CD4-positive, alpha-beta memory T cell (primary cell): Measurements from ENCODE around the gene MCRS1. TPM values are rescaled to one million over a fixed set of nuclear protein-coding genes. Genes with fewer than 3 reads are reported as not detected.
A peak's percentile ranks its signal among the peaks of the same experiment; 100 is the strongest.

Experiments
- CTCF ChIA-PET: fragments of 350-600 bp; sonication (Branson Sonifier 250); formaldehyde crosslinking; loops from one replicate; lab custom pipeline; 2021; ENCODE audit warnings: inconsistent platforms; ENCODE audit not compliant: partially characterized antibody; lab: Charles Lee
- POLR2A ChIA-PET: fragments of 350-600 bp; sonication (Branson Sonifier 250); formaldehyde crosslinking; loops from one replicate; lab custom pipeline; 2021; ENCODE audit not compliant: partially characterized antibody; lab: Charles Lee
- DNase-seq, 5 donors: peaks; one replicate each; pipeline versions ENCODE4 v3.0.0 to v3.0.0-alpha.2; 2020 to 2022; ENCODE audit warnings: mixed read lengths in 1 of 5
- H3K27ac ChIP-seq: one replicate; pipeline ENCODE4 v1.7.0; 2013; ENCODE audit warnings: low read depth, low read length
- H3K27me3 ChIP-seq: 2 replicates; pipeline ENCODE4 v1.7.0; 2013; ENCODE audit warnings: mild to moderate bottlenecking, low read length, moderate library complexity; ENCODE audit not compliant: insufficient read depth
- H3K36me3 ChIP-seq: 2 replicates; pipeline ENCODE4 v1.7.0; 2013; ENCODE audit warnings: mild to moderate bottlenecking, low read length, moderate library complexity; ENCODE audit not compliant: insufficient read depth
- H3K4me1 ChIP-seq: 2 replicates; pipeline ENCODE4 v1.7.0; 2013; ENCODE audit warnings: mild to moderate bottlenecking, low read length, moderate library complexity; ENCODE audit not compliant: insufficient read depth
- H3K4me3 ChIP-seq, 2 donors: one replicate each; pipeline ENCODE4 v1.7.0; 2013; ENCODE audit warnings: low read length in 2 of 2, mild to moderate bottlenecking in 1 of 2
- H3K9me3 ChIP-seq, 2 donors: one replicate each; pipeline ENCODE4 v1.7.0; 2013; ENCODE audit warnings: low read length in 2 of 2, control low read depth in 1 of 2; ENCODE audit not compliant: control insufficient read depth in 1 of 2
- H3K27ac Mint-ChIP-seq, 7 donors: one replicate each; pipeline ENCODE4 v1.8.0; 2020 to 2021; ENCODE audit warnings: mixed read lengths in 7 of 7, mild to moderate bottlenecking in 6 of 7, inconsistent platforms in 3 of 7, moderate library complexity in 3 of 7
- H3K27me3 Mint-ChIP-seq, 2 donors: one replicate each; pipeline ENCODE4 v1.8.0; 2020 to 2021; ENCODE audit warnings: mixed read lengths in 2 of 2
- H3K36me3 Mint-ChIP-seq, 2 donors: one replicate each; pipeline ENCODE4 v1.8.0; 2020 to 2021; ENCODE audit warnings: mixed read lengths in 2 of 2, inconsistent platforms in 1 of 2, mild to moderate bottlenecking in 1 of 2
- H3K4me1 Mint-ChIP-seq, 4 donors: one replicate each; pipeline ENCODE4 v1.8.0; 2020 to 2021; ENCODE audit warnings: mixed read lengths in 4 of 4, mild to moderate bottlenecking in 1 of 4
- H3K4me3 Mint-ChIP-seq, 8 donors: one replicate each; pipeline ENCODE4 v1.8.0; 2020 to 2021; ENCODE audit warnings: mixed read lengths in 8 of 8, mild to moderate bottlenecking in 7 of 8, moderate library complexity in 6 of 8, inconsistent platforms in 3 of 8
- H3K9me3 Mint-ChIP-seq, 8 donors: one replicate each; pipeline ENCODE4 v1.8.0; 2020 to 2021; ENCODE audit warnings: mixed read lengths in 8 of 8, mild to moderate bottlenecking in 5 of 8, inconsistent platforms in 3 of 8, moderate library complexity in 1 of 8
- intact Hi-C: fragments of 100-400 bp; cut with micrococcal nuclease; formaldehyde crosslinking; loops from one replicate; pipeline ENCODE4 v1.15.1; 2023
- polyA plus RNA-seq, 2 donors: library from polyadenylated mRNA; unstranded; fragments of 300-500 nt; fragmentation: Illumina TruSeq; gene quantifications; one replicate each; pipeline ENCODE4 v1.2.3, GENCODE V29; 2021
- total RNA-seq, 2 experiments: library from RNA; stranded (reverse); gene quantifications; one replicate each; pipeline ENCODE4 v1.2.3, GENCODE V29; 2021

Gene MCRS1
- total and polyA plus RNA-seq, 4 experiments from 2014 or later = 58.0 to 78.4 (median 68.3) TPM

GRCh38 chr12:49540229-49541139, 27.5 kb downstream of the MCRS1 start:
- Histone ChIP-seq H3K27me3 (no peaks in the 10 kb centered on the region), H3K4me3 (no peak overlapping the region), H3K4me1 (peaks cover 21% of the 10 kb centered on the region), H3K9me3 (no peaks in the 10 kb centered on the region), H3K27ac (no peak overlapping the region), H3K36me3 (no peaks in the 10 kb centered on the region)
- Mint-ChIP-seq H3K27ac (peak overlapping the region in 6 of 7 donors; percentile 25 to 70 (median 48)), H3K36me3 (peaks cover 0 to 1% of the 10 kb centered on the region in 2 donors), H3K27me3 (peaks cover 0 to 5% of the 10 kb centered on the region in 2 donors), H3K4me1 (peaks cover 11 to 45% (median 21%) of the 10 kb centered on the region in 4 donors), H3K9me3 (no peaks in the 10 kb centered on the region), H3K4me3 (peak overlapping the region; percentile 21 to 79 (median 63))
- intact Hi-C loops = no loop called here
- CTCF ChIA-PET = interaction anchor here (0.6 to 1.5 kb wide), 4 partner anchors 12 to 182 kb away, joined by 3 to 4 read pairs (median 3); no protein-coding TSS in a partner anchor
- POLR2A ChIA-PET = interaction anchor here (0.7 to 2.8 kb wide), 2 partner anchors 28 to 178 kb away, joined by 3 to 19 read pairs; partner anchors contain the start of gene MCRS1
- DNase-seq = no peak

- Histone ChIP-seq H3K9me3 (no peaks in the 10 kb centered on the region), H3K36me3 (no peaks in the 10 kb centered on the region), H3K4me1 (peaks cover 21% of the 10 kb centered on the region), H3K27me3 (no peaks in the 10 kb centered on the region), H3K4me3 (no peak overlapping the region), H3K27ac (no peak overlapping the region)
- Mint-ChIP-seq H3K4me1 (peaks cover 8 to 40% (median 19%) of the 10 kb centered on the region in 4 donors), H3K27me3 (peaks cover 0 to 5% of the 10 kb centered on the region in 2 donors), H3K4me3 (peak overlapping the region; percentile 64 to 80 (median 76)), H3K9me3 (no peaks in the 10 kb centered on the region), H3K27ac (peak overlapping the region in 6 of 7 donors; percentile 32 to 70 (median 64)), H3K36me3 (peaks cover 0 to 1% of the 10 kb centered on the region in 2 donors)
- DNase-seq = no peak
- ChIA-PET CTCF (interaction anchor here (0.6 to 1.5 kb wide), 4 partner anchors 13 to 181 kb away, joined by 3 to 4 read pairs (median 3); no protein-coding TSS in a partner anchor), POLR2A (interaction anchor here (0.7 to 2.8 kb wide), 5 partner anchors 13 to 177 kb away, joined by 3 to 19 read pairs (median 3); partner anchors contain the start of genes MCRS1 and PRPF40B)
- intact Hi-C loops = loop anchor here (1.0 to 2.0 kb wide), 2 partner anchors 84 to 303 kb away; partner anchors contain the start of genes BCDIN3D and PRPF40B
These were observed 28.3 kb downstream of the MCRS1 start for GRCh38 chr12:49539406-49540228.

- peak within 1 kb of the TSS; percentile 62 to 69 for H3K4me3 ChIP-seq
- POLR2A ChIA-PET = interaction anchor here (0.7 to 2.8 kb wide), 5 partner anchors 12 to 84 kb away, joined by 3 to 19 read pairs (median 3); partner anchors contain the start of genes MCRS1 and PRPF40B
- H3K27ac ChIP-seq = no peak within 1 kb of the TSS
- CTCF ChIA-PET = interaction anchor here (0.6 to 2.8 kb wide), 7 partner anchors 15 to 919 kb away, joined by 3 to 12 read pairs (median 3); no protein-coding TSS in a partner anchor
- peaks cover 21% of the 10 kb centered on the region for H3K4me1 ChIP-seq
- Mint-ChIP-seq H3K4me1 (peaks cover 8 to 38% (median 19%) of the 10 kb centered on the region in 4 donors), H3K36me3 (peaks cover 0 to 1% of the 10 kb centered on the region in 2 donors), H3K27ac (peak within 1 kb of the TSS in 6 of 7 donors; percentile 46 to 70 (median 66)), H3K9me3 (no peaks in the 10 kb centered on the region), H3K27me3 (peaks cover 0 to 5% of the 10 kb centered on the region in 2 donors), H3K4me3 (peak within 1 kb of the TSS; percentile 73 to 85 (median 79))
- intact Hi-C loops = loop anchor here (1.0 to 2.0 kb wide), 4 partner anchors 30 to 304 kb away; partner anchors contain the start of genes BCDIN3D, MCRS1 and PRPF40B
- H3K36me3 ChIP-seq = no peaks in the 10 kb centered on the region
- H3K9me3 ChIP-seq = no peaks in the 10 kb centered on the region
- DNase-seq = peak; percentile 86 to 95 (median 88)
- no peaks in the 10 kb centered on the region for H3K27me3 ChIP-seq
These were observed 29.2 kb downstream of the MCRS1 start, which contains the start of gene KCNH3 for GRCh38 chr12:49538510-49539403. TSS of gene KCNH3 (plus strand) at chr12:49539030. CDS start at chr12:49539417, 387 bp downstream.

DNA sequence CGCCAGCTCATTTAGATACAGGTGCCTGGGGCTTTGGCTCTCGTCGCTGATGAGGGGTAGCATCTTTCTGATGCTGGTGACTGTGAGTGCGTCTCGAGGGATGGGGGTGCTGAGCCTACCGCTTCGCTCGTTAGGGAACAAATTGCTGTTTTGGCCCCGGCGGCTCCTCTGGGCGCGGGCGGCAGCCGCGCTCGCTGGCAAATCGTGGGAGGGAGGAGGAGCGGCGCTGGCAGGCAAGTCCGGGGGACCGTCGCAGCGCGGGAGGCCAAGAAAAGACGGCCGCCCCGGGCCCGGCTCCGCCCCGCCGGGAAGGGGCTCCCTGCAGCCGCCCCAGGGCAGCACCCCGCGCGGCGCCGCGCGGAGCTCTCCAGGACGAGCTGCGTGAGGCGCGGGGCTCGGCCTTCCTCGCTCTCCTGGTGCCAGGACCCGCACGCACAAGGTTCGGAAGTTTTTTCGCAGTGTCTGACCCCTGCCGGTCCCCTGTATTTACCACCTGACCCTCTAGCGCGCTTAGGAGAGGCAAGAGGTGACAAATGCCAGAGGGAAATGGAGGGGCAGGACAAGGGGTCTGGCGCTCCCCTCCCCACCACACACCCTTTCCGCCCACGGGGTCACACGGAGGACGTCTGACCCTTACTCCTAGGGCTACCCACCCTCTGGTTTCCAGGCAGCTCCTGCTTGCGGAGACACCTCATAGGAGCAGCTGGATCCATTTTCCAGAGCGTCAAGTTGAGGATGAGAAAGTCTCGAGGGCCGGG, 30.0 kb downstream of the MCRS1 start:
- no peaks in the 10 kb centered on the region for H3K27me3 ChIP-seq
- H3K27ac ChIP-seq = no peak overlapping the region
- H3K36me3 ChIP-seq = no peaks in the 10 kb centered on the region
- H3K9me3 ChIP-seq = no peaks in the 10 kb centered on the region
- peak overlapping the region; percentile 62 to 69 for H3K4me3 ChIP-seq
- H3K27ac Mint-ChIP-seq = peak overlapping the region in 6 of 7 donors; percentile 46 to 84 (median 67)
- peaks cover 6 to 34% (median 19%) of the 10 kb centered on the region in 4 donors for H3K4me1 Mint-ChIP-seq
- ChIA-PET POLR2A (interaction anchor here (0.5 to 2.8 kb wide), 6 partner anchors 13 to 203 kb away, joined by 3 to 19 read pairs (median 3); partner anchors contain the start of genes MCRS1, SPATS2 and TMBIM6), CTCF (interaction anchor here (0.6 to 2.8 kb wide), 5 partner anchors 16 to 919 kb away, joined by 3 to 12 read pairs (median 3); no protein-coding TSS in a partner anchor)
- DNase-seq = peak in 3 of 5 donors; percentile 24 to 46 (median 36)
- H3K4me1 ChIP-seq = peaks cover 21% of the 10 kb centered on the region
- H3K4me3 Mint-ChIP-seq = peak overlapping the region; percentile 79 to 89 (median 84)
- H3K27me3 Mint-ChIP-seq = peaks cover 0 to 5% of the 10 kb centered on the region in 2 donors
- H3K36me3 Mint-ChIP-seq = peaks cover 0 to 1% of the 10 kb centered on the region in 2 donors
- H3K9me3 Mint-ChIP-seq = no peaks in the 10 kb centered on the region
- intact Hi-C loops = loop anchor here (1.0 to 2.0 kb wide), 3 partner anchors 30 to 305 kb away; partner anchors contain the start of genes BCDIN3D and MCRS1

DNA sequence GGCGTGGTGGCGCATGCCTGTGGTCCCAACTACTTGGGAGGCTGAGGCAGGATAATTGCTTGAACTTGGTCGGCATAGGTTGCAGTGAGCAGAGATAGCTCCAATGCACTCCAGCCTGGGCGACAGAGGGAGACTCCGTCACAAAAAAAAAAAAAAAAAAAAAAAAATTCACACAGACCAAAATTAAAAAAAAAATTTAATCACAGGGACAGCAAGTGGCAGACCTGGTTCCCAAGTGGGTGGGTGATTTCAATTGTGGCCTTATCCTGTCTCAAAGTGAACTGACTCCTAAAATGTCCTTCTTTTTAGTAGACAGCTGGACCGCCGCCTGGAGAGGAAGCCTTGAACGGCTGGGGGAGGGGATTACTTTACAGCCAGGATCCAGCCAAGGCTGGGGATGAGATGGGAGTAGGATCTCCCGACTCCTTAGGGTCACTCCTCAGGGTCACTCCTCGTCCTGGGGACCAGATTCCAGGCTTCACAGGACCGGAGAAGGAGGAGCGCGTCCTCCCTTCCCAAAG, 30.7 kb downstream of the MCRS1 start:
- Mint-ChIP-seq H3K27ac (peak overlapping the region in 4 of 7 donors; percentile 15 to 76 (median 63)), H3K9me3 (no peaks in the 10 kb centered on the region), H3K36me3 (peaks cover 0 to 1% of the 10 kb centered on the region in 2 donors), H3K27me3 (peaks cover 0 to 5% of the 10 kb centered on the region in 2 donors), H3K4me3 (peak overlapping the region; percentile 63 to 89 (median 84)), H3K4me1 (peaks cover 4 to 28% (median 18%) of the 10 kb centered on the region in 4 donors)
- Histone ChIP-seq H3K36me3 (no peaks in the 10 kb centered on the region), H3K9me3 (no peaks in the 10 kb centered on the region), H3K4me1 (peaks cover 21% of the 10 kb centered on the region), H3K4me3 (peak overlapping the region in 1 of 2 donors; percentile 62), H3K27me3 (no peaks in the 10 kb centered on the region), H3K27ac (no peak overlapping the region)
- no peak for DNase-seq
- intact Hi-C loops = no loop called here
- CTCF ChIA-PET = interaction anchor here (1.5 to 2.8 kb wide), 3 partner anchors 24 to 205 kb away, joined by 3 to 12 read pairs (median 6); no protein-coding TSS in a partner anchor
- POLR2A ChIA-PET = interaction anchor here (0.5 to 2.8 kb wide), 5 partner anchors 31 to 204 kb away, joined by 3 to 19 read pairs (median 3); partner anchors contain the start of genes MCRS1, SPATS2 and TMBIM6
